GM21786 (cell line): ENCODE results near the gene DDX56.
A peak's percentile ranks its signal among the peaks of the same experiment; 100 is the strongest.
"Not testable (repeated sequence)": the region's sequence is repeated elsewhere in the genome, so short reads cannot be mapped to it uniquely, and the experiment has no call there.

Experiments used
- ATAC-seq: cut with Tn5 transposase; IDR thresholded peaks from one replicate; pipeline ENCODE4 v1.9.1; 2021; ENCODE audit not compliant: unreplicated experiment

Gene DDX56

GRCh38 chr7:44599222-44599621, 25.5 kb upstream of the DDX56 start:
- no peak for ATAC-seq

- not testable (repeated sequence) for ATAC-seq
These were observed 23.5 kb upstream of the DDX56 start for GRCh38 chr7:44597181-44597580.

- ATAC-seq: no peak
These were observed 22.4 kb upstream of the DDX56 start for GRCh38 chr7:44595934-44596635.

GRCh38 chr7:44590910-44591309, 17.2 kb upstream of the DDX56 start:
- ATAC-seq: no peak

- ATAC-seq: no peak
These were observed 14.4 kb upstream of the DDX56 start for GRCh38 chr7:44587843-44588711.

- ATAC-seq: no peak
These were observed 9.6 kb upstream of the DDX56 start for GRCh38 chr7:44583146-44583865.

- peak; percentile 80 for ATAC-seq
These were observed 8.3 kb upstream of the DDX56 start, which contains the start of gene TMED4 for GRCh38 chr7:44581879-44582603. TMED4 (minus strand) TSS chr7:44582231; CDS start chr7:44582206, 25 bp downstream.

- peak; percentile 26 for ATAC-seq
These were observed 7.5 kb upstream of the DDX56 start for GRCh38 chr7:44580945-44581878.

GRCh38 chr7:44576228-44576627, 2.5 kb upstream of the DDX56 start:
- ATAC-seq: no peak

- no peak for ATAC-seq
These were observed 1.3 kb upstream of the DDX56 start for GRCh38 chr7:44575054-44575453.

GRCh38 chr7:44574287-44574872, 672 bp upstream of the DDX56 start:
- no peak for ATAC-seq

GRCh38 chr7:44572771-44573170, 937 bp downstream of the DDX56 start:
- no peak for ATAC-seq

GRCh38 chr7:44569959-44570358, 3.7 kb downstream of the DDX56 start:
- no peak for ATAC-seq

GRCh38 chr7:44568771-44569560, 4.7 kb downstream of the DDX56 start:
- ATAC-seq: no peak

- ATAC-seq: no peak
These were observed 5.8 kb downstream of the DDX56 start for GRCh38 chr7:44567884-44568283.

- no peak for ATAC-seq
These were observed 7.0 kb downstream of the DDX56 start for GRCh38 chr7:44566680-44567079.

GRCh38 chr7:44565795-44566559, 7.7 kb downstream of the DDX56 start:
- no peak for ATAC-seq
